ENCODE measurements around the gene SEMA3C. TPM values are rescaled to one million over a fixed set of nuclear protein-coding genes. Genes with fewer than 3 reads are reported as not detected.

SEMA3C gene
- total RNA-seq, 1 donor from 2014 or later = 148 TPM

GRCh38 chr7:80794631-80795573, 123.9 kb downstream of the SEMA3C start:
- Mint-ChIP-seq H3K4me1 (ENCODE audit: low read depth, unreplicated experiment) (no peaks in the 10 kb centered on the region), H3K9me3 (ENCODE audit: unreplicated experiment) (no peaks in the 10 kb centered on the region), H3K27me3 (ENCODE audit: low read depth, unreplicated experiment) (no peaks in the 10 kb centered on the region), H3K4me3 (ENCODE audit: unreplicated experiment) (no peak overlapping the region), H3K27ac (ENCODE audit: unreplicated experiment) (no peak overlapping the region), H3K36me3 (ENCODE audit: low read depth, unreplicated experiment) (peaks cover 8% of the 10 kb centered on the region)
- Histone ChIP-seq H3K27ac (ENCODE audit: low read depth, low read length) (no peak overlapping the region), H3K36me3 (ENCODE audit: insufficient read depth, low read length) (peaks cover 21% of the 10 kb centered on the region), H3K79me2 (ENCODE audit: insufficient read depth, low read length) (no peaks in the 10 kb centered on the region), H3K9ac (ENCODE audit: low read length) (no peak overlapping the region), H3K27me3 (ENCODE audit: insufficient read depth, low read length) (no peaks in the 10 kb centered on the region), H3K4me1 (ENCODE audit: insufficient read depth, low read length) (peaks cover 2% of the 10 kb centered on the region), H3K4me3 (ENCODE audit: insufficient read depth, low read depth, low read length) (no peak overlapping the region), H3K4me2 (ENCODE audit: low read length) (no peak overlapping the region), H4K20me1 (ENCODE audit: insufficient read depth, low read length) (no peaks in the 10 kb centered on the region), H2AFZ (ENCODE audit: low read depth, low read length) (no peak overlapping the region), H3K9me3 (ENCODE audit: insufficient read depth, low read depth, low read length) (no peaks in the 10 kb centered on the region)
- DNase-seq (ENCODE audit: low read depth) (no peak), FAIRE-seq (no peak)
- TF ChIP-seq CTCF (IDR thresholded peaks at IDR 0.05; ENCODE audit: insufficient read depth, low read depth, low read length) = no peak
- TF ChIP-seq EZH2 (IDR thresholded peaks at IDR 0.05; ENCODE audit: insufficient read depth, low read length) = no peak

- Histone ChIP-seq H2AFZ (ENCODE audit: low read depth, low read length) (no peak overlapping the region), H3K27ac (ENCODE audit: low read depth, low read length) (no peak overlapping the region), H3K9me3 (ENCODE audit: insufficient read depth, low read depth, low read length) (no peaks in the 10 kb centered on the region), H3K27me3 (ENCODE audit: insufficient read depth, low read length) (no peaks in the 10 kb centered on the region), H4K20me1 (ENCODE audit: insufficient read depth, low read length) (no peaks in the 10 kb centered on the region), H3K4me2 (ENCODE audit: low read length) (no peak overlapping the region), H3K4me1 (ENCODE audit: insufficient read depth, low read length) (peaks cover 2% of the 10 kb centered on the region), H3K79me2 (ENCODE audit: insufficient read depth, low read length) (no peaks in the 10 kb centered on the region), H3K36me3 (ENCODE audit: insufficient read depth, low read length) (peaks cover 37% of the 10 kb centered on the region), H3K9ac (ENCODE audit: low read length) (no peak overlapping the region), H3K4me3 (ENCODE audit: insufficient read depth, low read depth, low read length) (no peak overlapping the region)
- peaks cover 13% of the 10 kb centered on the region for H3K36me3 Mint-ChIP-seq (ENCODE audit: low read depth, unreplicated experiment)
- FAIRE-seq (peak; percentile 5), DNase-seq (ENCODE audit: low read depth) (no peak)
- TF ChIP-seq EZH2 (IDR thresholded peaks at IDR 0.05; ENCODE audit: insufficient read depth, low read length) = no peak
- TF ChIP-seq CTCF (IDR thresholded peaks at IDR 0.05; ENCODE audit: insufficient read depth, low read depth, low read length) = no peak
- H3K4me1 Mint-ChIP-seq (ENCODE audit: low read depth, unreplicated experiment) = no peaks in the 10 kb centered on the region
- no peaks in the 10 kb centered on the region for H3K27me3 Mint-ChIP-seq (ENCODE audit: low read depth, unreplicated experiment)
- H3K9me3 Mint-ChIP-seq (ENCODE audit: unreplicated experiment) = no peaks in the 10 kb centered on the region
- no peak overlapping the region for H3K27ac Mint-ChIP-seq (ENCODE audit: unreplicated experiment)
- H3K4me3 Mint-ChIP-seq (ENCODE audit: unreplicated experiment) = no peak overlapping the region
These were observed 127.3 kb downstream of the SEMA3C start for GRCh38 chr7:80791509-80791929.

- no peak overlapping the region for H3K9ac ChIP-seq (ENCODE audit: low read length)
- H3K36me3 ChIP-seq (ENCODE audit: insufficient read depth, low read length) = peaks cover 35% of the 10 kb centered on the region
- no peaks in the 10 kb centered on the region for H3K9me3 Mint-ChIP-seq (ENCODE audit: unreplicated experiment)
- H3K79me2 ChIP-seq (ENCODE audit: insufficient read depth, low read length) = no peaks in the 10 kb centered on the region
- no peak overlapping the region for H2AFZ ChIP-seq (ENCODE audit: low read depth, low read length)
- no peak overlapping the region for H3K4me3 ChIP-seq (ENCODE audit: insufficient read depth, low read depth, low read length)
- H3K4me3 Mint-ChIP-seq (ENCODE audit: unreplicated experiment) = no peak overlapping the region
- TF ChIP-seq EZH2 (IDR thresholded peaks at IDR 0.05; ENCODE audit: insufficient read depth, low read length) (no peak), CTCF (IDR thresholded peaks at IDR 0.05; ENCODE audit: insufficient read depth, low read depth, low read length) (no peak)
- H3K4me1 Mint-ChIP-seq (ENCODE audit: low read depth, unreplicated experiment) = no peaks in the 10 kb centered on the region
- peaks cover 2% of the 10 kb centered on the region for H3K4me1 ChIP-seq (ENCODE audit: insufficient read depth, low read length)
- no peaks in the 10 kb centered on the region for H3K9me3 ChIP-seq (ENCODE audit: insufficient read depth, low read depth, low read length)
- H3K27ac ChIP-seq (ENCODE audit: low read depth, low read length) = no peak overlapping the region
- H3K36me3 Mint-ChIP-seq (ENCODE audit: low read depth, unreplicated experiment) = peaks cover 13% of the 10 kb centered on the region
- no peak overlapping the region for H3K4me2 ChIP-seq (ENCODE audit: low read length)
- no peak for FAIRE-seq
- no peak overlapping the region for H3K27ac Mint-ChIP-seq (ENCODE audit: unreplicated experiment)
- DNase-seq (ENCODE audit: low read depth) = no peak
- no peaks in the 10 kb centered on the region for H3K27me3 Mint-ChIP-seq (ENCODE audit: low read depth, unreplicated experiment)
- no peaks in the 10 kb centered on the region for H4K20me1 ChIP-seq (ENCODE audit: insufficient read depth, low read length)
- H3K27me3 ChIP-seq (ENCODE audit: insufficient read depth, low read length) = no peaks in the 10 kb centered on the region
These were observed 128.0 kb downstream of the SEMA3C start for GRCh38 chr7:80790877-80791276.
